Uterus (tissue), 4 donors: ENCODE data around the gene VBP1. TPM values are rescaled to one million over a fixed set of nuclear protein-coding genes. Genes with fewer than 3 reads are reported as not detected.
"Not testable (repeated sequence)": the region's sequence is repeated elsewhere in the genome, so short reads cannot be mapped to it uniquely, and the experiment has no call there.

Experiments used
- DNase-seq, 2 donors: peaks; one replicate each; pipeline ENCODE4 v3.0.0-alpha.2; 2019 to 2020
- H3K27ac ChIP-seq, 2 donors: fragments of 200-600 bp; sonication (generic); 1 replicate in 1 of 2; 2 replicates in 1 of 2; pipeline ENCODE4 v1.5.1; 2016 to 2018
- H3K27me3 ChIP-seq, 2 donors: fragments of 200-600 bp; sonication (generic); one replicate each; pipeline ENCODE4 v1.5.1; 2018 to 2019; ENCODE audit warnings: control low read depth in 1 of 2
- H3K36me3 ChIP-seq, 2 donors: fragments of 200-600 bp; sonication (generic); one replicate each; pipeline ENCODE4 v1.5.1; 2019; ENCODE audit warnings: control low read depth in 1 of 2
- H3K4me1 ChIP-seq, 2 donors: fragments of 200-600 bp; sonication (generic); one replicate each; pipeline ENCODE4 v1.5.1; 2018 to 2019; ENCODE audit warnings: control low read depth in 1 of 2
- H3K4me3 ChIP-seq, 2 donors: fragments of 200-600 bp; sonication (generic); 1 replicate in 1 of 2; 2 replicates in 1 of 2; pipeline ENCODE4 v1.5.1; 2018 to 2019; ENCODE audit warnings: mild to moderate bottlenecking in 1 of 2
- H3K9me3 ChIP-seq, 2 donors: fragments of 200-600 bp; sonication (generic); one replicate each; pipeline ENCODE4 v1.5.1; 2019; ENCODE audit warnings: control low read depth in 1 of 2
- POLR2A ChIP-seq, 2 donors: fragments of 450-650 bp; IDR thresholded peaks; one replicate each; pipeline ENCODE4 v1.6.1; 2016; ENCODE audit warnings: antibody characterized with exemption in 2 of 2, mild to moderate bottlenecking in 1 of 2, moderate library complexity in 1 of 2
- intact Hi-C: fragments of 100-400 bp; cut with DNase I; formaldehyde crosslinking; loops from one replicate; pipeline ENCODE4 v1.15.1; 2023; ENCODE audit warnings: low total_unique reads
- total RNA-seq, 4 donors: library from RNA; depleted of rRNA in 3 of 4; stranded (reverse); fragments of >200 nt in 3 of 4; gene quantifications; one replicate each; pipeline versions ENCODE4 v1.1.0 to v1.2.4, GENCODE V29; 2014 to 2023
- TF ChIP-seq, protein P1 (sequence below), 4 experiments: fragments of 200-600 bp in 2 of 4; fragments of 450-650 bp in 2 of 4; sonication (generic) in 2 of 4; IDR thresholded peaks; one replicate each; pipeline ENCODE4 v1.5.1; 2016 to 2019; ENCODE audit warnings: antibody characterized with exemption in 4 of 4, mild to moderate bottlenecking in 2 of 4, moderate library complexity in 1 of 4
- donor health status: DM: yes; HTN: yes; CAD: no.

Gene VBP1
- total RNA-seq, 4 donors from 2014 or later, result 27.4 to 83.6 (median 39.4) TPM

DNA sequence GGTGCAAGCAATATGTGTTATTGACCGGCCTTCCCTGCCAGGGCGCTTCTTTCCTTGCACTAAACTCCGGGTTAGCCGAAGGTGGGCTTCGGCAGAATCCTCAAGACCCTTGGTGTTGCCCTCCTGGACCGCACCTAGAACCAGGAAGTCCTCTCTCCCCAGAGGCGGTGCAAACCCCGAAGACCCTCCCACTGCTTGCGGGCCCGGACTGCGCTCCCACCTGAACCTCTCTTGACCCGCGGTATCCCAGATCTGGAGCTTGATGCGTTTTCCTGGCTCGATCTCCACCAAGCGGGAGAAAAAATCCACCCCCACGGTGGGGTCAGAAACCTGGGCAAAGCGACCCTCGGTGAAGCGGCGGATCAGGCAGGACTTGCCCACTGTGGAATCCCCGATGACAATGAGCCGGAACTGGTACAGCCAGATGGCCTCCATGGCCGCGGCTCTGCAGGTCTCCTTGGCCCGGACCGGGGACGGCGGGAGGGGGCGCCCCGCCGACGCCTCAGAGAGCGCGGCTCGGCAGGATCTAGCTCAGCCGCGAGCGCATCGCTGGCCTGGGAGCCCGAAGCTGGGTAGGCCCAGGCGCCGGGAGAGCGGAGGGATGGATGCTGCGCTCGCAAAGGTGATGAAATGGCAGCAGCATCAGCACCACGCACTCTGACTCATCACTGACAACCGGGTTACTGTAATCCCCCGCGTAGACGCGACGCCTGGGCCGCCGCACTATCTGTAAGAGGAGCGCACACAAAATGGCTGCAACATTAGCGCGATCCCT is 47.8 kb downstream of the VBP1 start, which contains the start of gene RAB39B:
TSS of gene RAB39B (minus strand) at position 638 of the 775 bp plus-strand sequence. CDS start at position 435, 203 bp downstream.
- no peak for TF ChIP-seq POLR2A (IDR thresholded peaks at IDR 0.05)
- TF ChIP-seq, protein P1, sequence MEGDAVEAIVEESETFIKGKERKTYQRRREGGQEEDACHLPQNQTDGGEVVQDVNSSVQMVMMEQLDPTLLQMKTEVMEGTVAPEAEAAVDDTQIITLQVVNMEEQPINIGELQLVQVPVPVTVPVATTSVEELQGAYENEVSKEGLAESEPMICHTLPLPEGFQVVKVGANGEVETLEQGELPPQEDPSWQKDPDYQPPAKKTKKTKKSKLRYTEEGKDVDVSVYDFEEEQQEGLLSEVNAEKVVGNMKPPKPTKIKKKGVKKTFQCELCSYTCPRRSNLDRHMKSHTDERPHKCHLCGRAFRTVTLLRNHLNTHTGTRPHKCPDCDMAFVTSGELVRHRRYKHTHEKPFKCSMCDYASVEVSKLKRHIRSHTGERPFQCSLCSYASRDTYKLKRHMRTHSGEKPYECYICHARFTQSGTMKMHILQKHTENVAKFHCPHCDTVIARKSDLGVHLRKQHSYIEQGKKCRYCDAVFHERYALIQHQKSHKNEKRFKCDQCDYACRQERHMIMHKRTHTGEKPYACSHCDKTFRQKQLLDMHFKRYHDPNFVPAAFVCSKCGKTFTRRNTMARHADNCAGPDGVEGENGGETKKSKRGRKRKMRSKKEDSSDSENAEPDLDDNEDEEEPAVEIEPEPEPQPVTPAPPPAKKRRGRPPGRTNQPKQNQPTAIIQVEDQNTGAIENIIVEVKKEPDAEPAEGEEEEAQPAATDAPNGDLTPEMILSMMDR (IDR thresholded peaks at IDR 0.05), result no peak
- Histone ChIP-seq H3K4me3 (peak within 1 kb of the TSS in 1 of 2 donors; percentile 12), H3K9me3 (no peaks in the 10 kb centered on the region), H3K4me1 (no peaks in the 10 kb centered on the region), H3K27ac (no peak within 1 kb of the TSS), H3K27me3 (no peaks in the 10 kb centered on the region), H3K36me3 (no peaks in the 10 kb centered on the region)
- intact Hi-C loops, result no loop called here
- peak; percentile 17 to 24 for DNase-seq

DNA sequence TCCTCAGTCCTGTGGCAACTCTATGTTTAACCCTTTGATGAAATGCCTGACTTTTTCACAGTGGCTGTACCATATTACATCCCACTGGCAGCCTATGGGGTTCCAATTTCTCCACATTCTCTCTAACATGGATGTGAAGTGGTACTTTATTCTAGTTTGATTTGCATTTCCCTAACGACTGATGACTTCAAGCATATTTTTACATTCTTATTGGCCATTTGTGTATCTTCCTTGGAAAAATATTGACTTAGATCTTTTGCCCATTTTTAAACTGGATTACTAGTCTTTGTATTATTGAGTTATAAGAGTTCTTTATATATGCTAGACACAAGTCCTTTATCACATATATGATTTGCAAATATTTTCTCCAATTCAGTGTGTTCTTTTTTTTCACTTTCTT is 50.2 kb downstream of the VBP1 start:
- Histone ChIP-seq H3K36me3 (no peaks in the 10 kb centered on the region), H3K9me3 (no peaks in the 10 kb centered on the region), H3K27me3 (no peaks in the 10 kb centered on the region), H3K4me3 (no peak overlapping the region), H3K27ac (no peak overlapping the region), H3K4me1 (no peaks in the 10 kb centered on the region)
- DNase-seq, result no peak
- TF ChIP-seq, protein P1 (IDR thresholded peaks at IDR 0.05), result no peak
- TF ChIP-seq POLR2A (IDR thresholded peaks at IDR 0.05), result no peak
- intact Hi-C loops, result no loop called here

DNA sequence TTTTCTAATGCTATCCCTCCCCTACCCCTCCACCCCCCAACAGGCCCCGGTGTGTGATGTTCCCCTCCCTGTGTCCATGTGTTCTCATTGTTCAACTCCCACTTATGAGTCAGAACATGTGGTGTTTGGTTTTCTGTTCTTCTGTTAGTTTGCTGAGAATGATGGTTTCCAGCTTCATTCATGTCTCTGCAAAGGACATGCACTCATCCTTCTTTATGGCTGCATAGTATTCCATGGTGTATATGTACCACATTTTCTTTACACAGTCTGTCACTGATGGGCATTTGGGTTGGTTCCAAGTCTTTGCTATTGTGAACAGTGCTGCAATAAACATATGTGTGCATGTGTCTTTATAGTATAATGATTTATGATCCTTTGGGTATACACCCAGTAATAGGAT is 51.7 kb downstream of the VBP1 start:
- H3K27me3 ChIP-seq, H3K4me3 ChIP-seq, H3K27ac ChIP-seq, H3K4me1 ChIP-seq, H3K36me3 ChIP-seq, DNase-seq, H3K9me3 ChIP-seq, intact Hi-C loops: not testable (repeated sequence)

DNA sequence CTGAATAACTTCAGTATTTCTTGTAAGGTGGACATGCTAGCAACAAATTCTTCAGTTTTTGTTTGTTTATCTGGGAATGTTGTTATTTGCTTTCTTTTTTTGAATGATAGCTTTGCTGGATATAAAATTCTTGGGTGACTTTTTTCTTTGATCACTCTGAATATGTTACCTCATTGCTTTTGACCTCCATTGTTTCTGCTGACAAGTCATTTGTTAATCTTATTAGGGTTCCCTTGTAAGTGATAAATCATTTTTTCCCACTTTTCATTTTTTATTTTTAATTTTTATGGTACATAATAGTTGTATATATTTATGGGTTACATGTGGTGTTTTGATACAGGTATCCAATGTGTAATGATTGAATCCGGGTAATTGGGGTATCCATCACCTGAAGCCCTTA is 54.7 kb downstream of the VBP1 start:
- no peak overlapping the region for H3K27ac ChIP-seq

DNA sequence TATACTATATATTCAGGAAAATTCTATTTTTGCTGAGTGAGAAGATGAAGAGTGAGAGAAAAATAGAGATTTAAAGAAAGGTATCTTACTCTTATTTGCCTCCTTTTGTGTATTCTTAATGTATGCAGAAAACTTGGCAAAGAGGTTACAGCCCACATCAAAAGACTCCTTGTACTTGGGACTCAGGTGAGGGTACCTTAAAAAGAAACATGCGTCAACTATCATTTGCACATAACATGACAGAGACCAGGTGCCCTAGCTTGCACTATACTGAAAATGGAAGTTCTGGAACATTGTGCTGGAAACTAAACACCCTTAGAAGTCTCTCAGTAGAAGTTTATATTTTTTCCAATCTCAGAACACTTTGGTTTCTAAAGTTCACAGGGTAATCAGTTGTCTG is 63.6 kb downstream of the VBP1 start:
- no peaks in the 10 kb centered on the region for H3K4me1 ChIP-seq
- intact Hi-C loops, result no loop called here
- H3K9me3 ChIP-seq, result no peaks in the 10 kb centered on the region
- H3K27ac ChIP-seq, result no peak overlapping the region
- no peak for TF ChIP-seq POLR2A (IDR thresholded peaks at IDR 0.05)
- TF ChIP-seq, protein P1 (IDR thresholded peaks at IDR 0.05), result no peak
- H3K36me3 ChIP-seq, result no peaks in the 10 kb centered on the region
- H3K4me3 ChIP-seq, result no peak overlapping the region
- no peaks in the 10 kb centered on the region for H3K27me3 ChIP-seq
- DNase-seq, result no peak

More for the DNA sequence above, 54.7 kb downstream of the VBP1 start:
- H3K4me3 ChIP-seq, result no peak overlapping the region
- DNase-seq, result no peak
- H3K9me3 ChIP-seq, result peaks cover 0 to 4% of the 10 kb centered on the region in 2 donors
- TF ChIP-seq, protein P1 (IDR thresholded peaks at IDR 0.05), result no peak
- TF ChIP-seq POLR2A (IDR thresholded peaks at IDR 0.05), result no peak
- no peaks in the 10 kb centered on the region for H3K4me1 ChIP-seq
- intact Hi-C loops, result no loop called here
- H3K36me3 ChIP-seq, result no peaks in the 10 kb centered on the region
- no peaks in the 10 kb centered on the region for H3K27me3 ChIP-seq

Other genes with a start within 250 kb of the VBP1 start
- gene F8, start 193.7 kb upstream of the VBP1 start, total RNA-seq, result 10 to 100 TPM; 11.8 to 63.0 (median 28.5) TPM
- 100 to 1,000 TPM in 1 of 4 donors, 10 to 100 TPM in 3; 47.8 to 102 (median 70.7) TPM for gene FUNDC2, start 189.6 kb upstream of the VBP1 start, total RNA-seq
- 10 to 100 TPM in 2 of 4 donors, 1 to 10 TPM in 2; 7.3 to 53.5 (median 12.2) TPM for gene CMC4, start 145.3 kb upstream of the VBP1 start, total RNA-seq
- 10 to 100 TPM in 1 of 4 donors, 1 to 10 TPM in 1, under 1 TPM in 1, not detected in 1; 0.41 to 28.3 (median 6.4) TPM for gene MTCP1, start 145.3 kb upstream of the VBP1 start, total RNA-seq
- 10 to 100 TPM in 2 of 4 donors, 1 to 10 TPM in 1, under 1 TPM in 1; 0.77 to 15.6 (median 8.8) TPM for gene BRCC3, start 145.0 kb upstream of the VBP1 start, total RNA-seq
- gene RAB39B, start 48.0 kb downstream of the VBP1 start, total RNA-seq, result 1 to 10 TPM in 1 of 4 donors, under 1 TPM in 1, not detected in 2; 0.24 to 3.5 TPM
- 10 to 100 TPM; 15.3 to 36.8 (median 21.0) TPM for gene CLIC2, start 118.2 kb downstream of the VBP1 start, total RNA-seq
- not detected for gene F8A2, start 165.6 kb downstream of the VBP1 start, total RNA-seq
- 1 to 10 TPM in 2 of 4 donors, under 1 TPM in 1, not detected in 1; 0.59 to 8.2 (median 2.6) TPM for gene F8A3, start 242.2 kb downstream of the VBP1 start, total RNA-seq